Measurements from ENCODE around the gene ABCC9.
"Not testable (repeated sequence)": the region's sequence is repeated elsewhere in the genome, so short reads cannot be mapped to it uniquely, and the experiment has no call there.

Gene ABCC9

DNA sequence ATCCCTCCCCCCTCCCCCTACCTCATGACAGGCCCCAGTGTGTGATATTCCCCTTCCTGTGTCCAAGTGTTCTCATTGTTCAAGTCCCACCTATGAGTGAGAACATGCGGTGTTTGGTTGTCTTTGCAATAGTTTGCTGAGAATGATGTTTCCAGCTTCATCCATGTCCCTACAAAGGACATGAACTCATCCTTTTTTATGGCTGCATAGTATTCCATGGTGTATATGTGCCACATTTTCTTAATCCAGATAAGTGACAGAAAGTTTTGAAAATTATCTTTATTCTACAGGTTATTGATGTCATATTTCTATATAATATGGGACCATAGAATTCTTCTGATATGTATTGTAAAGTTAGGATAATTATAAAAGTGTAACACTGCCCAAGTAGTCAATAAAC lies 11.3 kb downstream of the ABCC9 start:
- not testable (repeated sequence) for DNase-seq

DNA sequence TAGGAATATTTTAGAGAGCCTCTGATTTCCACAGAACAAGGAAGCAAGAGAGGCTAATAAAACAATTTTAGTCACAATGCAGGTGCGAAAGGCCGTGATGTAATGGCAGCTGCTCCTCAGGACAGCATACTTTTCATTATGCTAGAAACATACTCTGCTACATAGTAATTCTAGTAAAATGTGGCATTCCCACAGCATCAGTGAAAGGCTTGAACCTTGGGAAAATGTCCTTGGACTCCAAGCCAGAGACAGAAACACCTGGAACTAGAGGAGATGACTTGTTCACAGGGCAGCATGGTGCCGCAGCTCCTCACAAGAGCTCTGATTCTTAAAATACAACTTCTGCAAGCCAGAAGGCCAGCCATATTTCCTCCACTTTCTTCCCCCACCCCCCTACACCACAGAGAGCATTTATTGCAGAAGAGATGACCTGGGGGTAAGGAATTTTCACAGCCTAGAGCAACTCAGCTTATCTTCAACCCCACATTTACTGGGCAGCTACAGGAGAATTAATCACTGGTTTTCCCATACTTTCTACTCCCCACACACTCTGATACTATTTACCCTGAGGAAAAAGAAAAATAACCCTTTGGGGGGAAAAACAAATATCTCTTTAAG lies 15.8 kb downstream of the ABCC9 start:
- no peak for DNase-seq

DNA sequence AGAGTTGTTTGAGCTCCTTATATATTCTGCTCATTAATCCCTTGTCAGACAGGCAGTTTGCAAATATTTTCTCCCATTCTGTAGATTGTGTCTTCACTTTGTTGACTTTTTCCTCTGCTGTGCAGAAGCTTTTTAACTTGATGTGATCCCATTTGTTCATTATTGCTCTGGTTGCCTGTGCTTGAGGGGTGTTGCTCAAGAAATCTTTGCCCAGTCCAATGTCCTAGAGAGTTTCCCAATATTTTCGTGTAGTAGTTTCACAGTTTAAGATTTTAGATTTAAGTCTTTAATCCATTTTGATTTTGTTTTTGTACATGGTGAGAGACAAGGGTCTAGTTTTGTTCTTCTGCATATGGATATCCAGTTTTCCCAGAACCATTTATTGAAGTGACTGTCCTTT lies 19.8 kb downstream of the ABCC9 start:
- DNase-seq = no peak

DNA sequence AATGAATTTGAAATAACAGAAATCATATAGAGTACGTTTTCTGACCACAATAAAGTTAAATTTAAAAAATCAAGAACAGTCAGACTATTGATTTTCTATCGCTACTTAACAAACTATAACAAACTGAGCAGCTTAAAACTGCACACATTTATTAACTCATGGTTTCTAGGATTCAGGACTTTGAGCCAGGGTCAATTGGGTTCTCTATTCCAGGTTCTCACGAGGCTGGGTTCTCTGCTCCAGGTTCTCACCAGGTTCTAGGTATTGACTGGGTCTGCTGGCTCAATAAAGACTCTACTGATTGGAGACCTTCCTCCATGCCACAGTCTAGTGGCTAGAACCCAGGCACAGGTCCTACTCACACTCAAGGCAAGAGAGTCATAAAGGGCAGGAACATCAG lies 22.8 kb downstream of the ABCC9 start:
- DNase-seq = no peak

DNA sequence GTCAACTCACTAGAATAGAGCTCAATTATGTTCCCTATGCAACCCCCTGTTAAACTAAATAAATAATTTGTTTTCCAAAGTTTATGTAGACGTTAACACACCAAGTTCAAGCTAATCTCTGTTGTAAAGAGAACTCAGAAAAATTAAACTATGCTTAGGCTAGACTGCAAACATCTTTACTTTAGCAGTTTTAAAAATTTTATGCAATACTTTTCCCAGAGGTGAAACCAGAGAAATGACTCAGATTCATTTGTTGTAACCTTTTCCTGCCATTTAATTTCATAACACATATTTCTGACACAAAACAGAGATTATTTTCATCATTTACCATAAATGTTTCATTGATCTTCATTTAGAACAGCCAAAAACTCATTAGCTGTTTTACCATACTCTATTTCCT lies 27.4 kb downstream of the ABCC9 start:
- DNase-seq = no peak

DNA sequence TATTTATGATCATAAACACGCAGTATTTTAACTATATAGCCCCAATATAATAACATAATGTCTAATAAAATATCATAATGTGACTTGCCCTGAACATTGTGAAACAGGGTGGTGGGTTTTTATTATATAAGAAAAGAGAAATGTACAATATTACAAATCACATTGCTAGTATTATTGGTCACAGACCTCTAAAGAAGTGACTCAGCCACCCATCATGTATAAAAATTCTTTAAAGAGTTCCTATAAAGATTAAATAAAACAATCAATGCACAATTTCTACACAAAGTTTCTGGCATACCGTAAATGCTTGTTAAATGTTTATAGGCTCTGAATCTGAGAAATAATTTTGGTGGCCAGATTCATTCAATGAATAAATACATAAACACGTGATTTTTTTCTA lies 28.9 kb downstream of the ABCC9 start:
- no peak for DNase-seq

DNA sequence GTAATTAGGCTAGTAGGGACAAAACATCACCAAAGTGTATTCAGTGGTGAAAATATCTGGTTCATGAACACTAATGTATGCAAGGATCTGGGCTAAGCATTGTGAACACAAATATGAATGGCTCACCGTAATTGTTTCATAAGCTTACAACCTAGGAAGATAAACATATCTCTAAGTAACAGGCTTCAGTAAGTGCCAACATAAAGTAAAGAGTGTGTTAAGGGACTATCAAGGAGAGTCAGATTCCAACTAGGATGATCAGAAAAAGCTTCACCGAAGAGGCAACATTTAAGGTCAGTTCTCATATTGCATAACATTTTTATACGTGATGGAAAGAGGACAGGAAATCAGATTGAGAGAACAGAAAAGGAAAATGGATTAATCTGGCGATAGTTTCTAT lies 29.4 kb downstream of the ABCC9 start:
- no peak for DNase-seq

DNA sequence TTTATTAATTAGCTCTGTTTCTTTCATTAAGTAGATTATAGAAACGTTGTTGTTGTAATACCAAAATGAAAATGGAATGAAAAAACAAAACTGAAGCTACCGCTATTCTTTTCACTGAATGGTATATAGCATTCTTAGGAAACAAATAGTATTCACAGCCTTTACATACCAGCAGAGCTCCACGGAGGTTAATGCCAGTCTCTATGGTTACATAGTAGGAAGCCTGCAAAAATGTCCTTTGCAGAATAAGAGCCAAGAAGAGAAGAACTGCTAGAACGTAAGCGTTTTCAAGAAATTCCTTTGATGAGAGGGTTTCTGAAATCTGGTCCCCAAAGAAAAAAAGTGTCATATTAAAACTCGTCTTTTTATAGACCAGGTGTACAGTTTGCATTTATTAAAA lies 30.6 kb downstream of the ABCC9 start:
- DNase-seq = no peak

DNA sequence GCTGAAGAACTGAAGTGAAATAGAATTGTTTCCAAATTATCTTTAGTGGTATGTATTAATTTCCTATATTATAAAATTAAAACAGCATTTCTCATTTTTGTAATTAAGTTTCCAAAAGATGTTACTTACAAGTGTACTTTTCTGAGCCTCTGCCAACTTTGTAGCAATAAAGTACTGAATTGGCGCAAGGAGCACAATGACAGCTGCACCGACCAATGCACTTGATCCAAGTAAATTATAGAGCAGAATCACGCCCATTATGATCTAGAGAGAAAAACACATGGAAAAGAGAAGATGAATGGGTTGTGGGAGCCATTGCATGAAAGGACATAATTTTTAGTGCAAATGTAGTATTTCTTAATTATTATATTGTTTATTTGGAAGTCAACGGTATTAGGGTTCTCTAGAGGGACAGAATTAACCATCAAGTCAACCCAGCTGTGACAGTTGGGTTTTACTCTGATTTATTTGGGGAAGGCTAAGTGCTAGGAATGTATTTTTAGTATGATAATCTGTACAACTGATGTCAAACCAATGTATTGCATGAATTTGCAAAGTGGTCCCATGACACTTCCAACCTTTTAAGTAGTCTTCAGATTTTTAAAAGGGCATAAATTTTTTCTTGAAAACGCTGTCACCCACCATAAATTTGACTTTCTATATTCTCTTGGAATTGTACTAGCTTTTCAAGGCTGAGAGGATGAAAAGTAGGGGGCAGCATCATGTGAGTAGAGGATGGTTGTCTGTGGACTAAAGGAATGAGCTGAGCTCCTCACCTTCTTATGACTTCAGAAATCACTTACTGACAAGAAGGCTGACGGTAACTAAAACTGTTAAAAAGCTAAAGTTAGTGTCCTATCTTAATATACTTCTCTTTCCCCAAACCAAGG lies 33.0 kb downstream of the ABCC9 start:
- DNase-seq = no peak

DNA sequence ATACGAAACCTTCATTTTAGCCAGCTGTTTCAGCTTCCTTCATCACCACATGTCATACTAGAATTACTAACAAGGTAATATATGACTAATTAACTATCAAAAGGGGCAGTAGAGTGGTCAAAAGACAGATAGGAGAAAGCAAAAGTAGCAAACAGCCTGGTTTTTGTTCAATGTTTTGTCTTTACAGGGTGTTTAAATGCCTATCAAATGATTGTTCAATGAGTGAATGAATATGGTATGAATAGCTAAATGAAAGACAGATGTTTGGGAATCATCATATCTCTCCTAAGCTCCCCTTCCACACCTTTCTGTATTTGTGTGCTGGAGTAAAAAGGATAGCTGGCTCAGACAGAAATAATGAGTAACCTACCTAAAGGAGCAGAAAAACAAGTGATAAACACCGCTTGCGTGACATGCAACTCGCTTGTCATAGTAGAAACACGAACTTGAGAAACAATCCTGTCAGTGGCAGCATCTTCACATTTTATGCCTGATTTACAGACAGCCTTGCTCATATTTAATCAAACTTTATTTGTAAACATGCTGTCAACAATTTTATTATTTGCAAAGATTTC lies 34.2 kb downstream of the ABCC9 start:
- DNase-seq = no peak

DNA sequence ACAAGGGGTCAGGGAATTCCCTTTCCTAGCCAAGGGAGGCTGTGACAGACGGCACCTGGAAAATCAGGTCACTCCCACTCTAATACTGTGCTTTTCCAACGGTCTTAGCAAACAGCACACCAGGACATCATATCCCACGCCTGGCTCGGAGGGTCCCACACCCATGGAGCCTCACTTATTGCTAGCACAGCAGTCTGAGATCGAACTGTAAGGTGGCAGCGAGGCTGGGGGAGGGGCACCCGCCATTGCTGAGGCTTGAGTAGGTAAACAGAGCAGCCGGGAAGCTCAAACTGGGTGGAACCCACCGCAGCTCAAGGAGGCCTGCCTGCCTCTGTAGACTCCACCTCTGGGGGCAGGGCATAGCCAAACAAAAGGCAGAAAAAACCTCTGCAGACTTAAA lies 41.7 kb downstream of the ABCC9 start:
- not testable (repeated sequence) for DNase-seq

DNA sequence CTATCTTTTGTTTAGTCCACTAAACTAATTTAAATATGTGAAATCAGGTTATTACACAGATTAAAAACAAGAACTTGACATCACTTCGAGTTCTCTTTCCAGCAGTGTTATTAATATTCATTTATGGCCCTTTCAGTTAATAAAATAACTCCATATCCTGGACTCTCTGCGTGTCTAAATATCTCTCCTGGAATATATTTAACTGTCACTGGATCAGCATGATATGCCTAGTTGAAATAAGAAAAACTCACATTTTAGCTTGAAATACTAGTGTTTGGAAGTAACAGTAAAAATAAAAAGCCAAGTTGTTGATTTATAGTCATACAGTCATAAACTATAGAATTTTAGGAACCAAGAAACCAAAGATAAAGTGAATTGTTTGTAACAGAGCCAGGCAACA lies 45.6 kb downstream of the ABCC9 start:
- no peak for DNase-seq

DNA sequence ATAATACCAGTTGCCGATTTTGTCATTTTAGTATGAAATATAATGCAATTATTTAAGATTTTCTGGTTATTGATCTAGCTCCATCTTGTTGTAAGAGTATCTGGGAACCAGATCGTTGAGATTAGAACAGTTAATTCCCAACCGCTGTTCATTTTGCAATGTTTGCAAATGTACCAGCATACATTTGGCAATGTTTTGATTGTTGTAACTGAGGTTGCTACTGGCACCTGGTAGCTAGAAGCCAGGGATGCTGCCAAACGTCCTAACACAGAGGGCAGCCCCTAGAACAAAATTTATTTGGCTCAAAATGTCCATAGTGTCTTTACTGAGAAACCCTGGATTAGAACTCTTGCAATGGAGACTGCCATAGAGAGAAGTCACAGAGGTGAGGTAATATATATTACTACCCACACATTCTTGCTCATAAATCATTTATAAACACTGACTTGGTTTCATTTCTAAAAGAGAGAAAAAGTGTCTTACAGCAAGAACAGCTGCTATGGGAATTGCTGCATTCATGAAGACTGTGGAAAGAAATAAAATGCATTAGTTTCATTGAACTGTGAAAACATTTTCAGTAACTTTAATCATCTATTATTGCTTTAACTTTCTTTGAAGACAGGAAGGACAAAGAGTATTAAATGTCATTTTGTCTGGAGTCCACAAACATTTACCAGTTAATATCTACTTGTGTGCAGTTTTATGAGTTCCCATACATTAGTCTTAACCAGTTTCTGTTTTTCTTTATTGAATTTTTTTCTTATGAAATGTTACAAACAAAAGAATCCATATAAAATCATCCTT lies 46.2 kb downstream of the ABCC9 start:
- DNase-seq = no peak

DNA sequence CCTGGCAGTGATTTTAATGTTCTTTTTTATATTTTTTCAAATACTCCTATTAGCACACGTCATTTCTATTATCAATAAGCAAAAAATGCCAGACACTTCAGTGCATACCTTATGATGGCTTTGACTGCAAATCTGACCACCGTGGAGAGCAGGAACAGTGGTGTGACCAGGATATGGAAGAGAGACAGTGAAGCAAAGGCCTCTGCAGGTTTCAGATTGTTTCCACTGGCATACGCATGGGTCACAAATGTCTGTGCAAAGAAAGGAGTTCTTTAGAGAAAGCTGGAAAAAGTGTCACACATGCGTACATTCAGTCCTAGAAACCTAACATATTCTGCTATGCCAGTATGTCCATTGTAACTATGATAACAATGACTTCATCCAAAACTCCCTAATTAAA lies 47.3 kb downstream of the ABCC9 start:
- DNase-seq = no peak

DNA sequence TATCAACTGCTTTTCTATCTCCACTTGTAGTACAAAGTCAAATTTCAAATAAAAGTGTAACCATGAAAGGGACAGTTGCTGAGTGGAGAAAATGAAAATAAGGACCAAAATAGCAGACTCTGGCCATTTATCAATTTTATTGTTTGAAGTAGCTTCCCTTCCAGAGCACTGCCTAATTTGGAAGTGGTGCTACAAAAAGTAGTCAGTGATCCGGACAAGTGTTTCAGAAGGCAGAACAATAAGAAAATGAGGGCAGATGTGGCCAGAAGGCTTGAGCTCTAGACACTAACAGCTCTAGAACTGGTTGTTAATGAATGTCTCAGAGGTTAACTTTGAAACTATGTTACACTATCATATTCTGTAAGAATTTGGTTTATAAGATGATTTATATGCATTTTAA lies 48.9 kb downstream of the ABCC9 start:
- no peak for DNase-seq

DNA sequence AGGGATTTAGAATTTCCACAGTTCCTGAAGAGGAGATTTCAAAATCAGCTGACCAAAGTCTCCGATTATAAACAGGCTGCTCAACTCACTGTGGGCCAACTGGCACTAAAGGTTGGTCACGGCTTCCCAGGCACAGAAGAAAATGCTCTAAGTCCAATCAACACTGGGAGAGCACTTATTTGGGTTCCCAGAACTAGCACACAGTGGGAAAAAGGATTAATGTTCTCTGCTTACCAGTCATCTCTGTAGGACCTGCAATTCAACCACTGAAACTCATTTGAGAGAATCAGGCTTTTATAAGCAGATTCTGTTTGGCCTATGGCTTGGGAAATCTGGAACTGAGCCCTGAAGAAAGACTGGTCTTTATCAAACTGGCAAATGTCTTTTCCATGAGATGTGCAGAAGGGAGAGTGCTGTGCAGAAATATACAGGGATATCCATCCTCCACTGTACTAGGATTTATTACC lies 49.4 kb downstream of the ABCC9 start:
- DNase-seq = no peak

DNA sequence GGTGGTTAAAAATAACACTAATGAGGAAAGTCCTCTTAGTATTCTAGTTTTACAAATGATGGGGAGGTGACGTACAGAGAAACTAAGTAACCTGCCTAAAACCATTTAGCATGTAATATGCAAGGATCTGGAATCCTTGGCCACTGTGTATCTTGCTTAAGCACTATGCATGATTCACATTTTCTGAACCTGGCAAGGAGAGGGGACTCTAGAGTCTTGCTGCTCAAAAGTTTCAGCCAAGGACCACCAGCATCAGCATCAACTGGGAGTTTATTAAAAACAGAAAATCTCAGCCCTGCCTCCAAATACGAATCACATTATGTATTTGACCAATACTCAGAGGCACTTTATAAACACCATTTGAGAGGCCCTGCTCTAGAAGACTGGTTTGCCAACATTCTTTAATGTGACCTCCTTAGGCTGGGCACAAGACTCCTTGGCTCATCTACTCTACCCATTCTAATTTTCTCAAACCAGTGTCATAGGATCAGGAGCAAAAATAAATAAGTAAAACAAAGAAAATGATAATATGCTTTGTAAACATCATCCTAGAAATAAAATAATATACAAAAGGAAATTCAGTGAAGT lies 52.9 kb downstream of the ABCC9 start:
- no peak for DNase-seq

DNA sequence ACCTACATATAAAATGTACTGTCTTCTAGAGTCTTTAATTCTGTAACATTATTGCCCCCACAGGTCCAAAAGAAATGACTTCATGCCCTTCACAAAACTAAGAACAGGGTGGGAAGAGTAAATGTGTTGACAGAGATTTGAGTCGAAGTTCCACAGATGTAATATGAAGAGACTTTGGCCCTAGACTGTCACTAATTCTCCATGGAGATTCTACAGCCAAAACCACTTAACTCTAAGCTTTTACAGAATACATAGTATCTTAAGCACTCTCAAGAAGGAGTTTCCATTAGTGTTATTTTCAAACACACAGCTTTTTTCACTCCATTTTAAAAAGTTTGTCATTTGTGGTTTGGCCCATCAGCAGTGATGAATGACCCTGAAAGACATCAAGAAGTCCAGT lies 56.3 kb downstream of the ABCC9 start:
- no peak for DNase-seq

DNA sequence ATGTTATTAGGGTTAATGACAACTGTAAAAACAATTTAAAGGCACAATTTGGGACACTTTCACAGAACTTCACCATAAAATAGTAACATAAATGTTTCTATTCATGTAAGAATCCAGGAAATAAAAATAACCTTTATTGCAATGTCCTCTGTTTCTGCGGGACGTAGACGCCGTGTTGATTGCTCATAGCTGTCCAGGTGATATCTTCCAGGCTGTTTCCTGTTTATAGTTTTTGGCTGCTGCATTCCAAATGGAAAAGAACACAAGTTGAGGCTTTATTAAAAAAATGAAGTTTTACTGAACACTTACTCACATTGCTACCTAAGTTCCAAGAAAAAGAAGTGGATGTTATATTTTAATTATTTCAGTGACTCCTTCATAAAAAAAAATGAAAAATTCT lies 58.6 kb downstream of the ABCC9 start:
- no peak for DNase-seq

DNA sequence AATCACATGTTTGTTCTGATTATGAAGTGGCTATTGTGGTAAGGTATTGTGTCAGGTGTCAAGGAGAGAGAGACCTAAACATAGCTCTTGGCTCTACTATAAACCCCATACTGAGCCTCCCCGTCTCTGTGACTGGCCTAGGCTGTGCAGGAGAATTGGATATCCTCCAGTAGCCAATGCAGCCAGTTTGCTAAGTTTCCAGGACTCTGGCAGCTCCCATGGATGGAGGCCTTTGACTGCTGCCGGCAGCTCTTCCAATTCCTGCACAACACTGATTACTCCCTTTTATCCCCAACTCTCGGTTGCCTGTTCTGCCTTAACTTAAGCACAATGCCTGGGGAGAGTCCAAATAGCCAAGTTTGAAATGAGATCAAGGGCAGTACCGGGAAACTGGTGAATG lies 59.3 kb downstream of the ABCC9 start:
- no peak for DNase-seq

DNA sequence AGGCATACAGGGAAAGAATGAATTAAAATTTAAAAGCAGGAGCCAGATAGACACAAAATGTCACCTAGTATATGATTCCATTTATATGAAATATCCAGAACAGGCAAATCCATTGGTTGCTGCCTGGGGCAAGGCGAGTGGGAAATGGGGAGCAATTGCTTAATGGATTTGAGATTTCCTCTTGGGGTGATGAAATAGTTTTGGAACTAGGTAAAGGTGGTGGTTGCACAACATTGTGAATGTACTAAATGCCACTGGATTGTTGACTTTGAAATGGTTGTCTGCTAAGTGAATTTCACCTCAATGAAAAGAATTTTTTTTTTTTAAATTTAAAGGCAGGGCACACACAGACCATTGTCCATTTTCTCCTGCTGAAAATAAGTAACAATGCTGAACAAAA lies 61.9 kb downstream of the ABCC9 start:
- DNase-seq = no peak

DNA sequence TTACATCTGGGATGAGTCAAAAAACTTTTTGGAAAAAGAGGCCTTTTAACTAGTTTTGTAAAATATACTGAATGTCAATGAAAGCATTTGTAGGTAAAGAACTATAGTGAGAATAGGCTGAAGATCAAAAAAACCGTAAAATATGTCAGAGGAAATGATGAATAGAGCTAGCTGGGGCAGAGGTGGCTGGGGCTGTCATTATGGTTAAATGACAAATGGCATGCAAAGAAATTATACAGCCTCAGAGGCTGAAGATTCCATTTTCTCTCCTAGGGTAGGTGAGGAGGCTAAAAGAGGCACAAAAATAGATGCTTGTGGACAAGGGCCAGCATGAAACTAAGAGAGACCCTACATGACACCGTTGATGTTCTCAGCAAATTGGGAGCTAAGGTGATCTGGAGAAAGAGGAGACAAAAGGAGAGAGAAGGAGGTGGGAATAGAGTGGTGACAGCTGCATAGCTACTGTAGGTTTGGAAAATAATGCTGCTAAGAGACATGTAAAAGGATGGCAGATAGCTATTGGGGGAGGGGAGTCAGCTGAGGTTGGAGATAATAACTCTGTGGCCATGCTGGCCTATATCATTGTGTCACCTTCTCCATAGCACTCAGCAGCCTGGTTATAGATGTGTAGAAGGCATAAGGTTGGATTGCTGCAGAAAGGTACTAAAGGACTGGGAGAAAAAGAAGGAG lies 63.8 kb downstream of the ABCC9 start:
- DNase-seq = no peak

Measured in hematopoietic multipotent progenitor cell treated with erythropoietin and hydrocortisone succinate and interleukin-3 and kit ligand, for 4 days (in vitro differentiated cells).